Middle frontal gyrus (tissue), 1 donor: Measurements from ENCODE around the gene CHCT1.
"Not testable (repeated sequence)": the region's sequence is repeated elsewhere in the genome, so short reads cannot be mapped to it uniquely, and the experiment has no call there.

Source experiments
- DNase-seq: peaks from one replicate; pipeline ENCODE4 v3.0.0-alpha.2; 2015; ENCODE audit warnings: low spot score; ENCODE audit errors: extremely low spot score

Gene CHCT1

GRCh38 chr17:60398227-60398959, 23.9 kb upstream of the CHCT1 start:
- DNase-seq = no peak

GRCh38 chr17:60401819-60402218, 20.5 kb upstream of the CHCT1 start:
- DNase-seq = no peak

DNA sequence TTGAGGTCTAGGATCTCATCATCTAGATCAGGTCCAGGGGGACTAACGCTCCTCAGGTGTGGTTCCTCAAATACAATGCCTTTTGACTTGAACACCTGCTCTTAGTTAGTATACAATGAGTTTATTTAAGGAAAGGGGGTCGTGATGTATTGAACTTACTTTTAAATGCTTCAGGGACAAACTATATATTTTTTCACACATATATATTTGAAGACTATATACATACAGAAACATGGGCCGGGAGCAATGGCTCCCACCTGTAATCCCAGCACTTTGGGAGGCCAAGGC, 18.8 kb upstream of the CHCT1 start:
- DNase-seq = no peak

- no peak for DNase-seq
Measured at GRCh38 chr17:60403962-60404361, 18.3 kb upstream of the CHCT1 start.

- no peak for DNase-seq
Measured at GRCh38 chr17:60406887-60407286, 15.4 kb upstream of the CHCT1 start.

GRCh38 chr17:60410001-60410400, 12.3 kb upstream of the CHCT1 start:
- no peak for DNase-seq

DNA sequence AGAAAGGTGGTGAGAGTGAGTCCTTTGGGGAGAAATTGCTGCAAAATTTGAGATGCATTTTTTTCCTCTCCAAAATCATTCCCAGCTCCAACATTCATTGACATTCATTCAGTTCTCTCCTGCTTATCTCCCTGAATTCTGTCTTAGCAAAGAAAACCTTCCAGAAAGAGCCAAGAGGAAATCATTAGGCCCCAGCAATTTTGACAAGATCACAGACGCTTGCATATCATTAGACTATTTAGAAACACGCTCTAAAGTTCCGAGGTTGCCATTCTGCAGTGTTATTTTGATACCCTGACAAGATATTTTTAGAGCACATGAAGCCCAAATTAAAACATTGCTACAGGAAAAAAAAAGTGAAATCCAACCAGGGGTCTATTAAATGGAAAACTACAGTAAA, 9.6 kb upstream of the CHCT1 start:
- DNase-seq = no peak

DNA sequence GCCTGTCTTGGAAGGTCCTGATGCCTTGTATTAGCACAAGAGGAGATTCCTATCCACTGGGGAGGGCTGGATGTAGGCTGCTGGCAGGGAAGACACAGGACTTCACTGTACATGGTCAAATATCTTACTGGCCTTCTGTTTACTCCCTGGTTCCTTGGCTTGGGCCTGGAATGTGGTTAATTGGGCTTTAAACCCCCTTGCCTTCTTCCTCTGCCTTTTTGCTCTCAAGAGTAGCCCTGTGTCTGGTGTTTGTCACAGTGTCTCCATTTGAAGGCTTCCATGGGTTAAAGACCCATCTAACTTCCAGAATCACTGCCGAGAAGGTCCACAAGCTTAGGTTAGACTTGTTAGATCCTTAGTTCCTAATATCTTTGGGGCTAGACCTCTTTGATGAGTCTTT, 7.1 kb upstream of the CHCT1 start:
- DNase-seq = no peak

DNA sequence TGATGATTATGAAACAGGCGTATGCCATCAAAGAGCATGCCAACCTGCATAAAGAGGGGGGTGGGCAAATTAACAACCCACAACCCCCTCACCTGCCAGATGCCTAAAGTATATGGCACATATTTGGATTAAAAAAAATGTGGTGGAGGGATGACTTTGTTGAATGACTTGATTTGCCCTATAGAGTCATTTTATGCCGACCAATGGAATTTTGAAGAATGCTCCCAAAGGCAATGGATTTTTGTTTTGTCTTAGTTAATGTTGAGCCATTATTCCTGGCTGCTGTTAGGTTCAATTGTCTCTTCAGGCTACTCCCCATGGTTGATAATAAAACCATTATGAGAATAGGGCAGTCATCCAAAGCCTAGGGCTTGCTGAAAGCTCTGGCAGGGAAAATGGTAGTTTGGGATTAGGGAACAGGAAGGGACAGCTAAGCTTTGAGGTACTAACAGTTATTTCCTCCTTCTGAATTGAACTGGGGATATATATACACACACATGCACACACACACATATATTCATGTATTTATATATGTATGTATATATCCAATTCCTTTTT, 5.8 kb upstream of the CHCT1 start:
- peak; percentile 28 for DNase-seq

DNA sequence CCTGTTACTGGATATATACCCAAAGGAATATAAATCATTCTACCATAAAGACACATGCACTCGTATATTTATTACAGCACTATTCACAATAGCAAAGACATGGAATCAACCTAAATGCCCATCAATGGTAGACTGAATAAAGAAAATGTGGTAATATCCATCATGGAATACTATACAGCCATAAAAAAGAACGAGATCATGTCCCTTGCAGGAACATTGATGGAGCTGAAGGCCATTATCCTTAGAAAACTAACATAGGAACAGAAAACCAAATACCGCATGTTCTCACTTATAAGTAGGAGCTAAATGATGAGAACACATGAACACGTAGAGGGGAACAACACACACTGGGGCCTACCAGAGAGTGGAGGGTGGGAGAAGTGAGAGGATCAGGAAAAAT, 3.3 kb upstream of the CHCT1 start:
- not testable (repeated sequence) for DNase-seq

GRCh38 chr17:60419875-60420274, 2.4 kb upstream of the CHCT1 start:
- not testable (repeated sequence) for DNase-seq

DNA sequence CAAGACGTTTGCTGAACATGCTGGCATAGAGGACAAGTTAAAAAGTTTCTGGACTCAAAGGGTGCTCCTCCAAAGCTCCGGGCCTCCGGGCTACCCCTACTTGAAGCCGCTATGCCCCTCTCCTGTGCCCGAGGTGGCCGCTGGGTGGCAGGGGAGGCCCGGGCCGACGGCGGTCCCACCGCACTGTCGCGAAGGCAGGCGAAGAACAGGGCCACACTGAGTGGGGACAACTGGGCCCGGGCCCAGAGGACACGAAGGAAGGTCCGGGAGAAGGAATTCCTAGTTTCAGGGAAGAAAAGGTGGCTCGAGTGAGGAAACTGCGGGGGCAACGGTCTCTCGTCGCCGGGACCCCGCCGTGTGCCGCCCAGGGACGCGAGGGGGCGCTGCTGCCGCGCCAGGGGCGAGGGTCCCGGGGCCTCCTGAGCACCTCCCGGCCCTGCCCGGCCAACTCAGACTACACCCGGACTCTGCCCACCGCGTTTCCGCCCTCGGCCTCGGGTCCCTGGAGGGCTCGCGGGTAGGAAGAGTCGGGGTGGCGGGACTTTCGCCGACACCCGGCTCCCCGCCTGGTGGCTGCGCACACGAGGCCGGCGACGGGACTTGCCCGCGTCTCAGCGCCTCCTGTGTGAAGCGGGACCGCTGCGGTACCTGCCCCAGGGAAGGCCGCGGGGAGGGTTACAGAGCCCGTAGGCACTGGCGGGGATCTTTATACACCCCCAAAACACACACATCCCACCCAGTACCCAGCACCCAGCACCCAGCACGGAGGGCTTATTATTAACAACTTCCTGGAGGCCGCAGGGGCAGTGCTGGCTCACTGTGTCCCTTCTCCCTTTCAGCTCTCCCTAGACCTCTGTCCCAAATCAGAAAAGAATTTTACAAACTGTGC, 772 bp upstream of the CHCT1 start:
- DNase-seq = no peak

DNA sequence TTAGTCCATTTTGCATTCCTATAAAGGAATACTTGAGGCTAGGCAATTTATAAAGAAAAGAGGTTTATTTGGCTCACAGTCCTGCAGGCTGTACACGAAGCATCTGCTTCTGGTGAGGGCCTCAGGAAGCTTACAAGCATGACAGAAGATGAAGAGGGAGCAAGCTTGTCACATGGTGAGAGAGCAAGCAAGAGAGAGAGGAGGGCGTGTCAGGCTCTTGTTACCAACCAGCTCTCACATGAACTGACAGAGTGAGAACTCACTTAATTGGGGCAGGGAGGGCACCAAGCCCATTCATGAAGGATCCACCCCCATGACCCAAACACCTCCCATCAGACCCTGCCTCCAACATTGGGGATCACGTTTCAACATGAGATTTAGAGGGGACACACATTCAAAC, 1.6 kb downstream of the CHCT1 start:
- no peak for DNase-seq

DNA sequence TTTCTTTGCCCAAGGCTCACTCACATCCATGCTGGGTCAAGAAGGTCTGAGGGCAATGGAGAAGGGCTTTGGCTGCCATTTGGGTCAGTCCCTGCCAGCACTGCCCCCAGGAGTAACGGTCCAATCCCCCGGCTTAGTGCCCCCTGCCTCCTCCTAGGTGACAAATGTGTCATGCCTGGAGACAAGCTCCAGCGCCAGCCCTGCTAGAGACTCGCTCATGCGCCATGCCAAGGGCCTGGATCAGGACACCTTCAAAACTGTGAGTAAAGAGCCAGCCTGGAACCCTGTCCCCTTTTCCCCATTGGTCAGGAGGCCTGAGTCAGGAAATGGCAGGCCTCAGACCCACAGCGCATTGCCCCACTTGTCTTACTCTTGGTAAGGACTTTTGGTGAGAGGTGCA, 3.3 kb downstream of the CHCT1 start:
- DNase-seq = no peak

GRCh38 chr17:60426596-60426995, 4.3 kb downstream of the CHCT1 start:
- DNase-seq = no peak

DNA sequence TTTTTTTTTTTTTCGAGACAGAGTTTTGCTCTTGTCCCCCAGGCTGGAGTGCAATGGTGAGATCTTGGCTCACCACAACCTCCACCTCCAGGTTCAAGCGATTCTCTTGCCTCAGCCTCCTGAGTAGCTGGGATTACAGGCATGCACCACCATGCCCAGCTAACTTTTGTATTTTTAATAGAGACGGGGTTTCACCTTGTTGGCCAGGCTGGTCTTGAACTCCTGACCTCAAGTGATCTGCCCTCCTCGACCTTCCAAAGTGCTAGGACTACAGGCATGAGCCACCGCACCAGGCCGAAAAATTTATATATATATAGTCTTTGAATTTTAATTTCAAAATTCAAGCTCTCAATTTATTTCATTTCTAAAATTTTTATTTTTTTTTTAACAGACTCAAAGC, 6.2 kb downstream of the CHCT1 start:
- not testable (repeated sequence) for DNase-seq

DNA sequence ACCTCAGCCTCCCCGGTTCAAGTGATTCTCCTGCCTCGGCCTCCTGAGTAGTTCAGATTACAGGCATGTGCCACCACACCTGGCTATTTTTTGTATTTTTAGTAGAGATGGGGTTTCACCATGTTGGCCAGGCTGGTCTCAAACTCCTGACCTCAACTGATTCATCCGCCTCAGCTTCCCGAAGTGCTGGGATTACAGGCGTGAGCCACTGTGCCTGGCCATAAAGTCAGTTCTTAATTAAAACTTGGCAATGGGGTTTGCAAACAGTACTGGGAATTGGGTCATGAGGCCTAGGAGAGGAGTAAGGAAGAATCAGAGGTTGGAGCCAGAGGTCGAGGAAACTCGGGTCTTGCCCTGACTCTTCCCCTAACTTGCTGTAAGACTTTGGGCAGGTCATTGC, 8.3 kb downstream of the CHCT1 start:
- not testable (repeated sequence) for DNase-seq

GRCh38 chr17:60433021-60433997, 11.0 kb downstream of the CHCT1 start:
- not testable (repeated sequence) for DNase-seq

DNA sequence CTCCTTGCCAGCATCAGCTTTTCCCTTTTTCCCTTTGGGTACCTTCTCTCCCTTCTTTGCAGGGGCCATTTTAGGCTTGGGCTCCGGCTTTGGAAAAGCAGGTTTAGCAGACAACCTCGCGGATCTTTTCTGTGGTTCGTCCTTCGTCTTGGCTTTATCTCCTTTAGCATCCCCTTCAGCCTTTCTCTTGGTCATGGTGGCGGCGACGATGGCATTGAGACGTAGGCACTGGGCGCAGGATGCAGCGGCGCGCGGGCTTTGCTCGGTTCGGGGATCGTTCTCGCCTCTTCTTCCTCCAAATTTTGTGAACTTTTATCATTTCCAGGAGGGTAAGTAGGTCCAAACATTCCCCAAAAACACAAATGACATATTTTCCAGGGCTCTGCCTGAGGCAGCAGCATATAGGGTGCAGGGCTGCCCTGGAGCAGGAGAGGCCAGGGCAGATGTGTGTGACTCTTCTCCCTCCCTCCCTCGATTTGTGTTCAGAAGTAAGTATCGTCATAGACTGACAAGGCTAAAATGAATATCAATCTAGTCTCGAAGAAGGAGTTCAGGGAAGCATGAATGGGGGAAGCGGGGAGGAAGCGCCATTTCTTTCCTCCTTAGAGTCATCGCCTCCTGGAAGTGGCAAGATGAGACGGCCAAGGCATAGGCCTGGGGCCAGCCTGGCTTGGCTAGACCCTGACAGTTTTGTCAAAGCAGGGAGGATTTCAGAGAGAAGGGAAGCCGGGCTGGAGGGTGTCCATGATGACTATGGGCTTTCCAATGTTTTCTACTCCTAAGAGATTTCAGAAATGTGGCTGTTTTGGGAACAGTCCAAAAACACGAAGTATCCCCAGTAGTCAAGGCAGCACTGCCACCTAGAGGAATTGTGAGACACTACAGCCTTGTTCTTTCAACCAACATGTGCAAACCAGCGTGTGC, 13.2 kb downstream of the CHCT1 start:
- peak; percentile 94 for DNase-seq

DNA sequence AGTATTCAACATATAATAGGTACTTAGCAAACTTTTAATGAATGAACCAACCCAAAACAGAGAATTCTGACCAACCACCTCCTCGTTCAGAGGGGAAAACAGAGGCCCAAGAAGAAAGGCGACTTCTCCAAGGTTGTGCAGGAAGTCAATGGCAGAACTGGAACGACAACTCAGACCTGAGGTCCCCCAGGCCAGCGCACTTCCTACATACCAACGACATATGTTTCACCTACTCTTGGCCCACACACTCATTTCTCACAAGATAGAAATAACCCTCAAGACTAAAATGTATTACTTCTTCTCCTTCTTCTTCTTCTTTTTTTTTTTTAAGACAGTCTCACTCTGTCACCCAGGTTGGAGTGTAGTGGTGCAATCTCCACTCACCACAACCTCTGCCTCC, 14.4 kb downstream of the CHCT1 start:
- DNase-seq = no peak
